Activated T-cell treated with anti-CD3 and anti-CD28 coated beads, Interleukin-2, amount 50 U/mL, for 24 hours (primary cell): ENCODE results near the gene ZBTB40.

ENCODE experiments used
- DNase-seq: peaks from one replicate; pipeline ENCODE4 v3.0.0-alpha.2; 2020
- H3K27ac Mint-ChIP-seq: 2 replicates; pipeline ENCODE4 v1.8.0; 2020; ENCODE audit warnings: mild to moderate bottlenecking, mixed read lengths
- H3K27me3 Mint-ChIP-seq: 2 replicates; pipeline ENCODE4 v1.8.0; 2020; ENCODE audit warnings: mixed read lengths
- H3K36me3 Mint-ChIP-seq: 2 replicates; pipeline ENCODE4 v1.8.0; 2020; ENCODE audit warnings: low read depth, mixed read lengths
- H3K4me1 Mint-ChIP-seq: 2 replicates; pipeline ENCODE4 v1.8.0; 2020; ENCODE audit warnings: low read depth, mixed read lengths
- H3K4me3 Mint-ChIP-seq: 2 replicates; pipeline ENCODE4 v1.8.0; 2020; ENCODE audit warnings: mild to moderate bottlenecking, moderate library complexity, mixed read lengths
- H3K9me3 Mint-ChIP-seq: 2 replicates; pipeline ENCODE4 v1.8.0; 2020; ENCODE audit warnings: mixed read lengths

The ZBTB40 gene

DNA sequence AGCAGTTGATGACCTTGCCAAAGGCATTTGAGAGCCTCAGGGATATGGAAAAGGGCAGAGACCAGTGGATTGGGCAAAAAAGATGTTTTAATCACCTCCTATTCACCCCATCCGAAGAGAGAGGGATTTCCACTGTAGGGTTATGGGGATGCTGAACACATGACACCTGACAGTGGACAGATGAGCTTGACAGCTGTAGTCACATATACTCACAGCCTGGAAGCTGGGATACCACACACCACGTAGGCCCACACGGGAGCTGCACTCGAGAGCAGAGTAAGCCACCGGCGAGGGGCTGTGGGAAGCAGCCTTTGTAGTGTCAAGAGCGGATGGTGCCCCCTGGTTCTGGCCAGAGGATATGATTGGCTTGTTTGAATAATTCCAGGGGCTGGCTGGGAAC, 20.0 kb downstream of the ZBTB40 start:
- Mint-ChIP-seq H3K9me3 (no peaks in the 10 kb centered on the region), H3K4me1 (peaks cover 31% of the 10 kb centered on the region), H3K27me3 (no peaks in the 10 kb centered on the region), H3K4me3 (no peak overlapping the region), H3K36me3 (peaks cover 13% of the 10 kb centered on the region), H3K27ac (no peak overlapping the region)
- DNase-seq: no peak

DNA sequence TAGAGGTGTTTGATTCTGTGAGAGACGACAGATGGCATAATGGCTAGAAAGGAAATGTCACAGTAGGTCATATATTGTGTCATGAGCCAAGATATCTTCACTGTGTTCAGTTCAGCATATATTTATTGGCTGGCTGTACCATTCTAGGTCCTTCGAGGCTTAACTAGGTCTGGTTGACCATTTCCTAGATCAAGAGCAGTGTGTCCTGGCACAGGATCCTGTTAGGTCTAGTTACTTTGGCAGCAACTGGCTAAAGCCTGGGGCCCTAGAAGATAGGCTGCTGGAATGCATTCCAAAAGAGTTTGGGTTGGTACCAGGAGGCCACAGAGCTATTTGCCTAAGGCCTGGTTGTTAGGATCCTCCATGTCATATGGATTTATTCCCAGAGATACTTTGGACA, 20.9 kb downstream of the ZBTB40 start:
- no peak overlapping the region for H3K27ac Mint-ChIP-seq
- H3K36me3 Mint-ChIP-seq: peaks cover 13% of the 10 kb centered on the region
- no peaks in the 10 kb centered on the region for H3K27me3 Mint-ChIP-seq
- no peaks in the 10 kb centered on the region for H3K9me3 Mint-ChIP-seq
- DNase-seq: no peak
- peaks cover 28% of the 10 kb centered on the region for H3K4me1 Mint-ChIP-seq
- H3K4me3 Mint-ChIP-seq: no peak overlapping the region

DNA sequence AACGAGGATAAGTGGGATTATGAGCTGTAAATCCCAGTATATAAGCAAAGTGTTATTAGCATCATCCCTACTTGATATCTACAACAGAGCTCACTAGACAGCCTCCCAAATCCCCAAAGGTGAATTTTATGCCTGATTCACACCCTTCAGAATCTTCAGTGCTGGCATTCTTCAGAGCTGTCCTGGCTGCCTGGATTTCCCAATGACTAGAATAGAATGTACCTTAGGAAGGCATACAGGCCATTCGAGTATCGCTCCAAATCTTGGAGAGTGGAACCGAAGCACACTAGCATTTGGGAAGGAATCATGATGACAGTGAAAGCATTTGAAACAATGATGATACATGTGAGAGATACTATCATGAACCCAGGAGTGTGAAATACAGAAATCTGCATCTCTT, 22.3 kb downstream of the ZBTB40 start:
- Mint-ChIP-seq H3K27me3 (no peaks in the 10 kb centered on the region), H3K4me1 (peaks cover 25% of the 10 kb centered on the region), H3K36me3 (peaks cover 20% of the 10 kb centered on the region), H3K27ac (no peak overlapping the region), H3K9me3 (peaks cover 5% of the 10 kb centered on the region), H3K4me3 (no peak overlapping the region)
- no peak for DNase-seq

DNA sequence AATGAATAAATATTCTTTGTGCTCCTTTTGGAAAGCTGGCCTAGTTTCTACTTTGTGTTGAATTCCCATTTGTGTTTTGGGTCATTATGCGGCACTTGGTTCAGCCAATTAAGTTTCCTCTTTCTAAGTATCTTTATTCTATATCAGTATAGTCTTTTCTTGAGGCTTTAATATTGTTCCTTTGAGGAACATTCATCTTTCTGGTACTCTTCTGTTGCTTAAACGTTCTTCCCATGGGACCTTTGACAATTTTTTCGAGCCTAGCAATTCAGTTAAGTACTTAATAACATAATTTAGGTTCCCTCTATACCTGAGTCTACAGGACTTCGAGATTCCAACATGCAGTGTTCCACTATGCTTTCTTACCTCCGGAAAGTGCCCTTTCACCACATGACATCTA, 24.9 kb downstream of the ZBTB40 start:
- H3K27me3 Mint-ChIP-seq: no peaks in the 10 kb centered on the region
- peaks cover 21% of the 10 kb centered on the region for H3K4me1 Mint-ChIP-seq
- peaks cover 8% of the 10 kb centered on the region for H3K9me3 Mint-ChIP-seq
- H3K36me3 Mint-ChIP-seq: peaks cover 38% of the 10 kb centered on the region
- H3K4me3 Mint-ChIP-seq: no peak overlapping the region
- no peak for DNase-seq
- no peak overlapping the region for H3K27ac Mint-ChIP-seq

DNA sequence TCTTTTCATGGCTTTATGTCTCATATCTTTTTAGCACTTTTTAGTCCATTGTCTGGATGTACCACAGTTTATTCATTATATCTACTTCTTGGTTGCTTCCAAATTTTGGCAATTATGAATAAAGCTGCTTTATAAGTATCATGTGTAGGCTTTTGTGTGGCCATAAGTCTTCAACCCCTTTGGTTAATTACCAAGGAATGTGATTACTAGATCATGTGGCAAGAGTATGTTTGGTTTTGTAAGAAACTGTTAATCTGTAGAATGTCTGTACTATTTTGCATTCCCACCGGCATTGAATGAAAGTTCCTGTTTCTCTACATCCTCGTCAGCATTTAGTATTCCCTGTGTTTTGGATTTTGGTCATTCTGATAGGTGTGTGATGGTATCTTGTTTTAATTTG, 31.5 kb downstream of the ZBTB40 start:
- Mint-ChIP-seq H3K4me3 (no peak overlapping the region), H3K9me3 (peaks cover 22% of the 10 kb centered on the region), H3K4me1 (peaks cover 45% of the 10 kb centered on the region), H3K27ac (no peak overlapping the region), H3K27me3 (no peaks in the 10 kb centered on the region), H3K36me3 (peaks cover 46% of the 10 kb centered on the region)
- DNase-seq: no peak

DNA sequence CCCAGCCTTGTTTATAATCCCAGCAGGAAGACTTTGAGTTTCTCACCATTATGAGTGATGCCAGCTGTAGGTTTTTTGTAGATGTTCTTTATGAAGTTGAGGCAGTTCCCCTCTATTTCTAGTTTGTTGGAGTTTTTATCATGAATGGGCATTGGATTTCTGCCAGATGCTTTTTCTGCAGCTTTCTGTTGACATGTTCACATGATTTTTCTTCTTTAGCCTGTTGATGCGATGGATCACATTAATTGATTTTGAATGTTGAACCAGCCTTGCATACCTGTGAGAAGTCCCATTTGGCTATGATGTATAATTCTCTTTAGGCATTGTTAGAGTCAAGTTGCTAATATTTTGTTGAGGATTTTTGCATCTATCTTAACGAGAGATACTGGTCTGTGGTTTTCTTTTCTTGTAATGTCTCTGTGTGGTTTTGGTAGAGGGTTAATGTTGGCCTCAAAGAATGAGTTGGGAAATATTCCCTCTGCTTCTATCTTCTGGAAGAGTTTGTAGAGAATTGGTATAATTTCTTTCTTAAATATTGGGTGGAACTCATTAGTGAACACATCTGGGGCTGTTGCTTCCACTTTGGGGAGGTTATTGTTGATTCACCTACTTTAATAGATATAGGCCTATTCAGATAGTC, 33.2 kb downstream of the ZBTB40 start:
- Mint-ChIP-seq H3K9me3 (peaks cover 17% of the 10 kb centered on the region), H3K27me3 (no peaks in the 10 kb centered on the region), H3K4me3 (no peak overlapping the region), H3K4me1 (peaks cover 42% of the 10 kb centered on the region), H3K27ac (no peak overlapping the region), H3K36me3 (peaks cover 35% of the 10 kb centered on the region)
- no peak for DNase-seq

DNA sequence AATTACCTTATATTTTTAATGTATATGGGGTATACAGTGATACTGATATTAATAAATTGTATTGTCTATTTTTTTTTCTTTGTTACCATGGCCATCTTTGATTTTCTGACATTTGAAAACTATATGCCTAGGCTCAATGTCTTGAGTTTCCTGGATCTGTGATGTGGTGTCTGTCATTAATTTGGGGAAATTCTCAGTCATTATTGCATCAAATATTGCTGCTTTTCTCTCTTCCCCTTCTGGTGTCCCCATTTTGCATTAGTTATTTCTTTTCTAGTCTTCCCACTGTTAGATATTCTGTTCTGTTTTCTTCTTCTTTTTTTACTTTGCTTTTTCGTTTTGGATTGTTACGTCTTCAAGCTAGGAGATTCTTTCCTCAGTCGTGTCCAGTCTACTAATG, 33.8 kb downstream of the ZBTB40 start:
- peaks cover 17% of the 10 kb centered on the region for H3K9me3 Mint-ChIP-seq
- no peak overlapping the region for H3K4me3 Mint-ChIP-seq
- H3K27ac Mint-ChIP-seq: no peak overlapping the region
- peaks cover 32% of the 10 kb centered on the region for H3K36me3 Mint-ChIP-seq
- peaks cover 38% of the 10 kb centered on the region for H3K4me1 Mint-ChIP-seq
- no peaks in the 10 kb centered on the region for H3K27me3 Mint-ChIP-seq
- DNase-seq: no peak

DNA sequence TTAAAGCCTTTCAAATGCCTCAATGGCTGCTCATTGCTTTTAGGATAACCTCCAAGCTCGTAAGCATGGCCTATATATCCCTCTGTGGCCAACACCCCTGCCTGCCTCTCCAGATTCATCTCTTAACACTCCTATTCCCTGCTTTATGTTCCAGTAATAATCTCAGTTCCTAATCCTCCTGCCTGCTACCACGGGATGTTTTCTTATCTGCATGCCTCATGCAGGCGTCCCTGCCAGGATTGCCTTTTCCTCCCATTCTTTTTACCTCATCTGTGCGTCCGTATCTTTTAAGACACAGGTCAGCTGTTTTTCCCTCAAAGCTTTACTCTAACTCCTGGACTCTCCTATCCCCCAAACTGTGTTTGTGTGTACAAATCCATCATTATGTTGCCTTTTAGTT, 36.1 kb downstream of the ZBTB40 start:
- DNase-seq: no peak
- no peak overlapping the region for H3K4me3 Mint-ChIP-seq
- H3K36me3 Mint-ChIP-seq: peaks cover 38% of the 10 kb centered on the region
- H3K4me1 Mint-ChIP-seq: peaks cover 29% of the 10 kb centered on the region
- no peaks in the 10 kb centered on the region for H3K27me3 Mint-ChIP-seq
- H3K9me3 Mint-ChIP-seq: peaks cover 14% of the 10 kb centered on the region
- H3K27ac Mint-ChIP-seq: no peak overlapping the region

DNA sequence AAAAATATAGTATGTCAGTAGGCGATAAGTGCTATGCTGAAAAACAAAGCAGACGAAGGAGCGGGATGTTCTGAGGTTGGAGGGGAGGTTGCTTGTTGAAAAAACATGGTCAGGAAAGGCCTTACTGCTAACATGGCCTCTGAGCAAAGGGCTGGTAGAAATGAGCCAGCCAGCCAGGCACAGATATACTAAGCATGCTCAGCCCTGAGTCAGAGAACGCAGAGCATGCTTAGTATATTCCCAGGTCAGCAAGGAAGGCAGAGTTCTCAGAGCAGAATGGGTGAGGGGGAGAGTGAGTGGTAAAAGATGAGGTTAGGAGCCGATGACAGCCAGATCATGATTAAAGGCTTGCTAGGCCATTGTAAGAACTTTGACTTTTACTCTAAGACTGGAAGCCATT, 36.7 kb downstream of the ZBTB40 start:
- Mint-ChIP-seq H3K27ac (no peak overlapping the region), H3K36me3 (peaks cover 39% of the 10 kb centered on the region), H3K4me3 (no peak overlapping the region), H3K9me3 (peaks cover 10% of the 10 kb centered on the region), H3K27me3 (no peaks in the 10 kb centered on the region), H3K4me1 (peaks cover 25% of the 10 kb centered on the region)
- DNase-seq: no peak

DNA sequence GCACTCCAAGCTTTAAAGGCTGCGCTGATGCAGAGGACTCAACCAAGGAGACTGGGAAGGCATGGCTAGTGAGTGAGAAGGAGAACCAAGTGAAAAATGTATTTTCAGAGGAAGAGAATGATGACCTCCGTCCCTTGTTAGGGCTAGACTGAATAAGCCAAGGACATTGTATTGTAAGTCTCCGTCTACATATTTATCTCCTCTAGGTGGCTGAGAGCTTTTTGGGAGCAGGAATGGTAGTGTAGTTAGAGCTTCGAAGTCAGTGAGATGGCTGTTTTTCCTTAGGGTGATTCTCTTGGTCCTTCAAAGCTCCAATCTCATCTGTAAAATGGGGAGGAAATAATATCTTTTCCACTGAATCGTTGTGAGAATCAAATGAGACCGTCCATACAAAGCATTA, 37.6 kb downstream of the ZBTB40 start:
- Mint-ChIP-seq H3K27ac (no peak overlapping the region), H3K27me3 (no peaks in the 10 kb centered on the region), H3K4me3 (no peak overlapping the region), H3K4me1 (peaks cover 20% of the 10 kb centered on the region), H3K9me3 (peaks cover under 1% of the 10 kb centered on the region), H3K36me3 (peaks cover 38% of the 10 kb centered on the region)
- DNase-seq: no peak

DNA sequence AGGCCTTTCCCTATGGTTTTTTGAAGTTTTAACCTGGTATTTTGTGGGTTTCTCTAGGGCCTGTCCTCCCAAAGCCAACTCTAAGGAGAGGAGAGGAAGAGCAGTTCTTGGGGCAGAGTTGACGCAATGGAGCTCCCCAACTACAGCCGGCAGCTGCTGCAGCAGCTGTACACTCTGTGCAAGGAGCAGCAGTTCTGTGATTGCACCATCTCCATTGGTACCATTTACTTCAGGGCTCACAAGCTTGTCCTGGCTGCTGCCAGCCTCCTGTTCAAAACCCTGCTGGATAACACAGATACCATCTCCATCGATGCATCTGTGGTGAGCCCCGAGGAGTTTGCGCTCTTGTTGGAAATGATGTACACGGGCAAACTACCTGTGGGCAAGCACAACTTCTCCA, 38.2 kb downstream of the ZBTB40 start:
- H3K4me3 Mint-ChIP-seq: no peak overlapping the region
- H3K36me3 Mint-ChIP-seq: peaks cover 39% of the 10 kb centered on the region
- DNase-seq: no peak
- no peaks in the 10 kb centered on the region for H3K27me3 Mint-ChIP-seq
- H3K27ac Mint-ChIP-seq: no peak overlapping the region
- no peaks in the 10 kb centered on the region for H3K9me3 Mint-ChIP-seq
- peaks cover 16% of the 10 kb centered on the region for H3K4me1 Mint-ChIP-seq

DNA sequence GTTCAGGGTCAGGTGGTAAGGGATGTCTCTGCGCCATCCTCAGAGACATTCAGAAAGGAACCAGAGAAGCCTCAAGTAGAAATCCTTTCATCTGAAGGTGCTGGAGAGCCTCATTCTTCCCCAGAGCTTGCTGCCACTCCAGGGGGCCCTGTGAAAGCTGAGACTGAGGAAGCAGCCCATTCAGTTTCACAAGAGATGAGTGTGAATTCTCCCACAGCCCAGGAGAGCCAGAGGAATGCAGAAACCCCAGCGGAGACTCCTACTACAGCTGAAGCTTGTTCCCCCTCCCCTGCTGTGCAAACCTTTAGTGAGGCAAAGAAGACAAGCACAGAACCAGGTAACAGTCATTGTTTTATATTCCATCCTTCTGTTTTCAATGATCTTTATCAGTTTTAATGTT, 38.7 kb downstream of the ZBTB40 start:
- Mint-ChIP-seq H3K4me3 (no peak overlapping the region), H3K27ac (no peak overlapping the region), H3K36me3 (peaks cover 41% of the 10 kb centered on the region), H3K27me3 (no peaks in the 10 kb centered on the region), H3K9me3 (no peaks in the 10 kb centered on the region), H3K4me1 (peaks cover 12% of the 10 kb centered on the region)
- DNase-seq: no peak

DNA sequence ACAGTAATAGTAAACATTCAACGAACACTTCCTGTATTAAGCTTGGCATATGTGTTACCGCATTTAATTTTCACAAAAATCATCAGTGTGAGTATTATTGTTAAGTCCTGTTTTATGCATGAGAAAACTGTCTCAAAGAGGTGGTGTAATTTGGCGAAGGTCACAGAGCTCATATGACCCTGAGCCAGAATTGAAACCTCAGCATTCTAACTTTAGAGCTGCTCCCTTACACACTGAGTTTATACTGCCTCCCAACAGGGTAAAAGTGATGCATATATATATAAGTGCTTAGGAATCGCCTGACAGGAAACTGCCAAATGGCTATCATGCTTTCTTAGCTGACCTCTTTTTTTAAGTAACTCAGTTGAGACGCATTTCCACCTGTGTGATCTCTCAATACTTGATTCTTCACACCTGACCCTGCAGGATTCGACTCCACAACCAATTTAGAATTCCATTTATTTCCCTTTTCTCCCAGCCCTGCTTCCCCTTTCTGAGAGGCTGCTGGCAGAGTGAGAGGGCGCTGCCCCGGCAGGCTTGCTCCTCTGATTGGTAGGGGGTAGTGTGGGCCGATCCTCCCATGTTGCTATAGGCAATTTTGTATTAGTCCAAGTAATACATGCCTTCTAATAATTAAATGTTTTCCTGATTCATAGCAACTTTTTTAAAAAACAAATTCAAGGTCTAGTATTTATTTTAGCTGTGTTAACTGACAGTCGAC, 40.5 kb downstream of the ZBTB40 start:
- Mint-ChIP-seq H3K9me3 (no peaks in the 10 kb centered on the region), H3K36me3 (peaks cover 56% of the 10 kb centered on the region), H3K27ac (no peak overlapping the region), H3K27me3 (no peaks in the 10 kb centered on the region), H3K4me1 (no peaks in the 10 kb centered on the region), H3K4me3 (no peak overlapping the region)
- DNase-seq: no peak

DNA sequence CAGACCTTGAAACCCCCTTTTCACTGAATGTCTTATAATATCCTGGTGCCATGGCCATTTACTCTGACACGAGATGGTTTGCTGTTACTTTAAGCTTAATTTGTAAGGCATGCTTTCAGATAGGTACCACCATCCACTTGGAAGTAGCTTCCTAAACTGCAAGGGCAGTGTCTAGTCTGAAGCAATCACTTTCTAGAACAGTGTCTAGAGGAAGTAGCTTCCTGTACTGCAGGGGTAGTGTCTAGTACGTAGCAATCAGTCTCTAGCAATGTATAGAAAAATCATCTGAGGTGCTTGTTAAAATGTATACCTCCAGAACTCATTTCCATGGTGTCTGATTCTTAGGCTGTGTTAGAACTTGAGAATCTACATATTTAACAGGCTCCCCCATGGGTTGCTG, 42.5 kb downstream of the ZBTB40 start:
- Mint-ChIP-seq H3K4me3 (no peak overlapping the region), H3K4me1 (no peaks in the 10 kb centered on the region), H3K27me3 (no peaks in the 10 kb centered on the region), H3K9me3 (no peaks in the 10 kb centered on the region), H3K27ac (no peak overlapping the region), H3K36me3 (peaks cover 68% of the 10 kb centered on the region)
- no peak for DNase-seq

DNA sequence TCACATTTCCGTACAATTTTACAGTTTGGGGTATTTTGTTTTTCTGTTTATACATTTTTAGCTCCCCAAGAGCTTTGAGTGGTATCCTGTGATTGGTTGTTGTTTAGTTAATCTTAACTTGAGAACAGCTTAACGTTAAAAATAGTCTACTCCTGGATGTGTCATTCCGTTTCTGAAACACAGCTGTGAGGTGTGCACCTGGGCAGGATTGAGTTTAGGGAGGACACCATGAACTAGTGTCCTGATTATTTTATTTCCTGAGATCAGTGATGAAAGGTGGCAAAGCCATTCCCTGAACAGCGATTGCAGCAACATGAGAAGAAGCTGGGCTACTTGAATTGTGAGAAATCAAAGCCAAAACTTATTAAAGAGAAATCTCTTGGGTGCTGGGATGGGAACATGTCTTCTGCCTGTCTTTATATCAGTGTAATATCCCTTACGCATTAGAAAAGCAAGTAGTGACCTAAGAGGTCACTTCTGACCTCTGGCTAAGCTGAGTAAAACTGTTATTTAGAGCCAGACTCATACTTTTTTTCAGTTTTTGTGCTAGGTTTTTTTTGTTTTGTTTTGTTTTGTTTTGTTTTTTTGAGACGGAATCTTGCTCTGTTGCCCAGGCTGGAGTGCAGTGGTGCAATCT, 43.4 kb downstream of the ZBTB40 start:
- H3K4me3 Mint-ChIP-seq: no peak overlapping the region
- DNase-seq: no peak
- H3K27me3 Mint-ChIP-seq: no peaks in the 10 kb centered on the region
- H3K36me3 Mint-ChIP-seq: peaks cover 68% of the 10 kb centered on the region
- no peaks in the 10 kb centered on the region for H3K4me1 Mint-ChIP-seq
- H3K9me3 Mint-ChIP-seq: no peaks in the 10 kb centered on the region
- no peak overlapping the region for H3K27ac Mint-ChIP-seq
